ENCODE results near the gene CPT1C. TPM values are rescaled to one million over a fixed set of nuclear protein-coding genes. Genes with fewer than 3 reads are reported as not detected.

CPT1C gene
- total RNA-seq, 4 donors from 2014 or later, result 0.44 to 4.1 (median 2.2) TPM

DNA sequence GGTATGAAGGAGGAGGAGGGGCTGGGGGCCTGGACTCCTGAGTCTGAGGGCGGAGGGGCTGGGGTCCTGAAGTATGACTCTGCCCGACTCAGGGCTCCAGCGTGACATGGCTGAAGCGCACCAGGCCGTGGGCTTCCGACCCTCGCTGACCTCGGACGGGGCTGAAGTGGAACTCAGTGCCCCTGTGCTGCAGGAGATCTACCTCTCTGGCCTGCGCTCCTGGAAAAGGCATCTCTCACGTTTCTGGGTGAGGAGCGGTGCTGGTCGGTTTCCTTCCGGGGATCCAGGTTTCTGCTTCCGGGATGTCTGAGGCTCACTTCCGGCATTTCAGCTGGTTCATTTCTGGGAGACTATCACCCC lies 1.2 kb downstream of the CPT1C start:
- H3K27me3 ChIP-seq, result peaks cover 0 to 39% of the 10 kb centered on the region in 2 donors
- WGBS, 2 donors, result 65 to 74% methylated on average over 16 of the region's 16 CpGs
- peak overlapping the region in 1 of 4 donors; percentile 49 for H3K4me3 ChIP-seq
- no peak for DNase-seq (ENCODE audit: low spot score in 2 of 2)
- TF ChIP-seq POLR2A (IDR thresholded peaks at IDR 0.05) (no peak), EP300 (IDR thresholded peaks at IDR 0.05) (no peak)
- TF ChIP-seq, protein P1, sequence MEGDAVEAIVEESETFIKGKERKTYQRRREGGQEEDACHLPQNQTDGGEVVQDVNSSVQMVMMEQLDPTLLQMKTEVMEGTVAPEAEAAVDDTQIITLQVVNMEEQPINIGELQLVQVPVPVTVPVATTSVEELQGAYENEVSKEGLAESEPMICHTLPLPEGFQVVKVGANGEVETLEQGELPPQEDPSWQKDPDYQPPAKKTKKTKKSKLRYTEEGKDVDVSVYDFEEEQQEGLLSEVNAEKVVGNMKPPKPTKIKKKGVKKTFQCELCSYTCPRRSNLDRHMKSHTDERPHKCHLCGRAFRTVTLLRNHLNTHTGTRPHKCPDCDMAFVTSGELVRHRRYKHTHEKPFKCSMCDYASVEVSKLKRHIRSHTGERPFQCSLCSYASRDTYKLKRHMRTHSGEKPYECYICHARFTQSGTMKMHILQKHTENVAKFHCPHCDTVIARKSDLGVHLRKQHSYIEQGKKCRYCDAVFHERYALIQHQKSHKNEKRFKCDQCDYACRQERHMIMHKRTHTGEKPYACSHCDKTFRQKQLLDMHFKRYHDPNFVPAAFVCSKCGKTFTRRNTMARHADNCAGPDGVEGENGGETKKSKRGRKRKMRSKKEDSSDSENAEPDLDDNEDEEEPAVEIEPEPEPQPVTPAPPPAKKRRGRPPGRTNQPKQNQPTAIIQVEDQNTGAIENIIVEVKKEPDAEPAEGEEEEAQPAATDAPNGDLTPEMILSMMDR (IDR thresholded peaks at IDR 0.05), result no peak
- H3K36me3 ChIP-seq, result peaks cover 0 to 18% (median 0%) of the 10 kb centered on the region in 3 donors
- no peaks in the 10 kb centered on the region for H3K9me3 ChIP-seq
- H3K4me1 ChIP-seq, result peaks cover 0 to 27% (median 10%) of the 10 kb centered on the region in 4 donors
- H3K27ac ChIP-seq, result no peak overlapping the region

DNA sequence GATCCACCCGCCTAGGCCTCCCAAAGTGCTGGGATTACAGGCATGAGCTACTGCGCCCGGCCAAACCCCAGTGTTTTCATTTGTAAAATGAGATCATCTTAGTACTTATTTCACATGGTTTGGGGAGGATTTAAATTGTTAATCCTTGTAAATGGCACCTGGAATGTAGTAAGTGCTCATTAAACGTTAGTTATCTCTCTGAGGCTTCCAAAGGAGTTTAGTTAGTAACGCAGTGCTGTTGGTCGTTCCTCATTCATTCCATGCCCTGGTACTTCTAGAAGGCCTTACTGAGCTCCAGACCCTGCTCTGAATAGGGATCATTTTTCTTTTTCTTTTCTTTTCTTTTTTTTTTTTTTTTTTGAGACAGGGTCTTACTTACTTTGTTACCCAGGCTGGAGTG lies 5.2 kb downstream of the CPT1C start:
- Histone ChIP-seq H3K27me3 (peaks cover 0 to 24% of the 10 kb centered on the region in 2 donors), H3K4me1 (peaks cover 0 to 7% (median 3%) of the 10 kb centered on the region in 4 donors), H3K36me3 (no peaks in the 10 kb centered on the region), H3K27ac (no peak overlapping the region), H3K9me3 (no peaks in the 10 kb centered on the region), H3K4me3 (no peak overlapping the region)
- no peak for DNase-seq (ENCODE audit: low spot score in 2 of 2)
- 76 to 93% methylated on average over 6 of the region's 6 CpGs for WGBS, 2 donors
- no peak for TF ChIP-seq POLR2A (IDR thresholded peaks at IDR 0.05)
- no peak for TF ChIP-seq EP300 (IDR thresholded peaks at IDR 0.05)
- TF ChIP-seq, protein P1 (IDR thresholded peaks at IDR 0.05), result no peak

DNA sequence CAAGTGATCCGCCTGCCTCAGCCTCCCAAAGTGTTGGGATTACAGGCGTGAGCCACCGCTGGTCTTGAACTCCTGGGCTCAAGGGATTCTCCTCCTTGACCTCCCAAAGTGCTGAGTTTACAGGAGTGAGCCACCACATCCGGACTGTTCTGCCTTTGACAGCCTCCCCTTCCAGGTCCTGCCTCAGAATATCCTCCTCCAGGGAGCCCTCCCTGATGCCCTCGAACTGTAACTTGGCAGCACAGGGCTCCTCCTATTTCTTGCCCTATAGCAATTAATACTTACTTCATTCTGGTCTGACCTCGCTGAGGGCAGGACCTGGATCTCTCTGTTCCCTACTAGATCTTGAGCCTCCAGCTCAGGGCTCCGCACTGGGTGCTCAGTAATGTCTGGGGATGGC lies 5.9 kb downstream of the CPT1C start:
- TF ChIP-seq, protein P1 (IDR thresholded peaks at IDR 0.05), result no peak
- TF ChIP-seq EP300 (IDR thresholded peaks at IDR 0.05), result no peak
- no peak for TF ChIP-seq POLR2A (IDR thresholded peaks at IDR 0.05)
- no peak for DNase-seq (ENCODE audit: low spot score in 2 of 2)
- H3K27me3 ChIP-seq, result peaks cover 0 to 21% of the 10 kb centered on the region in 2 donors
- no peak overlapping the region for H3K4me3 ChIP-seq
- H3K27ac ChIP-seq, result no peak overlapping the region
- H3K36me3 ChIP-seq, result no peaks in the 10 kb centered on the region
- no peaks in the 10 kb centered on the region for H3K4me1 ChIP-seq
- 88 to 96% methylated on average over 7 of the region's 7 CpGs for WGBS, 2 donors
- no peaks in the 10 kb centered on the region for H3K9me3 ChIP-seq

DNA sequence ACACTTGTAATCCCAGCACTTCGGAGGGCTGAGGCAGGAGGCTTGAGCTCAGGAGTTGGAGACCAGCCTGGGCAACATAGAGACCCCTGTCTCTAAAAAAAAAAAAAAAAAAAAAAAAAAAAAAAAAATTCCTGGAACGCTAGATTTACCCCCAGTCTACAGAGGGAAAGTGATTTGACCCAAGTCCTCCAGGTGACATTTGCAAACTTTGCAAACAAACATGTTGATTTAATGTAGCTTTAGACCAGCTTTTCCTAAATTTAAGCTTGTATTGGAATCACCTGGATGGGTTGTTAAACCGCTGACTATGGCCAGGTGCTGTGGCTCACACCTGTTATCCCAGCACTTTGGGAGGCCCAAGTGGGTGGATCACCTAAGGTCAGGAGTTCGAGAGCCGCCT lies 8.4 kb downstream of the CPT1C start:
- H3K36me3 ChIP-seq, result no peaks in the 10 kb centered on the region
- TF ChIP-seq EP300 (IDR thresholded peaks at IDR 0.05) (no peak), POLR2A (IDR thresholded peaks at IDR 0.05) (no peak)
- TF ChIP-seq, protein P1 (IDR thresholded peaks at IDR 0.05), result no peak
- 87 to 93% methylated on average over 5 of the region's 5 CpGs for WGBS, 2 donors
- peaks cover 0 to 16% of the 10 kb centered on the region in 2 donors for H3K27me3 ChIP-seq
- no peak overlapping the region for H3K4me3 ChIP-seq
- no peaks in the 10 kb centered on the region for H3K4me1 ChIP-seq
- H3K9me3 ChIP-seq, result no peaks in the 10 kb centered on the region
- DNase-seq (ENCODE audit: low spot score in 2 of 2), result no peak
- no peak overlapping the region for H3K27ac ChIP-seq

DNA sequence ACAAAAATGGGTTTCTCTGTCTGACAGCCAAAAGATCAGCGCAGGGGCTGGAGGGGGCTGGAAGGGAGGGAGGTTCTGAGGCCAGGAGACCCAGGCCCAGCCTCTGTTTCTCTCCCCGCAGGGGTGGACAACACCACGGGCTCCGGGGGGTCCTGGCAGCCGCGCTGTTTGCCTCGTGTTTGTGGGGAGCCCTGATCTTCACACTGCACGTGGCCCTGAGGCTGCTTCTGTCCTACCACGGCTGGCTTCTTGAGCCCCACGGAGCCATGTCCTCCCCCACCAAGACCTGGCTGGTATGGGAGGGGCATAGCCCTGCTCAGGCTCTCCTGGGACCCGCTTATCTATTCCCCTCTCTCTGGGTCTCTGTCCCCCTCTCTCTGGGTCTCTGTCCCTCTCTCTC lies 9.6 kb downstream of the CPT1C start:
- 46 to 60% methylated on average over 8 to 11 of the region's 11 CpGs for WGBS, 2 donors

More for the DNA sequence above, 9.6 kb downstream of the CPT1C start:
- H3K27ac ChIP-seq, result no peak overlapping the region
- H3K4me3 ChIP-seq, result no peak overlapping the region
- H3K27me3 ChIP-seq, result peaks cover 0 to 16% of the 10 kb centered on the region in 2 donors
- no peak for DNase-seq (ENCODE audit: low spot score in 2 of 2)
- no peak for TF ChIP-seq EP300 (IDR thresholded peaks at IDR 0.05)
- TF ChIP-seq, protein P1 (IDR thresholded peaks at IDR 0.05), result no peak
- no peaks in the 10 kb centered on the region for H3K36me3 ChIP-seq
- H3K9me3 ChIP-seq, result no peaks in the 10 kb centered on the region
- no peaks in the 10 kb centered on the region for H3K4me1 ChIP-seq

Measured in tibial nerve (tissue), 4 donors.